NCI-H2196 treated with DMSO at 0.1 percent for 48 hours (cell line): ENCODE results near the gene ATP6V0B.

Experiments used
- DNase-seq: peaks from one replicate; lab custom pipeline; 2025; ENCODE audit not compliant: unreplicated experiment; lab: John Stamatoyannopoulos, UW

ATP6V0B gene

GRCh38 chr1:43968348-43968948 is 6.3 kb upstream of the ATP6V0B start:
- DNase-seq, result no peak

- DNase-seq, result no peak
Measured at GRCh38 chr1:43969416-43969745, 5.4 kb upstream of the ATP6V0B start.

GRCh38 chr1:43969746-43970466 is 4.9 kb upstream of the ATP6V0B start, which contains the start of gene DPH2:
DPH2 (plus strand) TSS chr1:43970010; CDS start chr1:43970176, 166 bp downstream.
- peak; percentile 93 for DNase-seq

DNA sequence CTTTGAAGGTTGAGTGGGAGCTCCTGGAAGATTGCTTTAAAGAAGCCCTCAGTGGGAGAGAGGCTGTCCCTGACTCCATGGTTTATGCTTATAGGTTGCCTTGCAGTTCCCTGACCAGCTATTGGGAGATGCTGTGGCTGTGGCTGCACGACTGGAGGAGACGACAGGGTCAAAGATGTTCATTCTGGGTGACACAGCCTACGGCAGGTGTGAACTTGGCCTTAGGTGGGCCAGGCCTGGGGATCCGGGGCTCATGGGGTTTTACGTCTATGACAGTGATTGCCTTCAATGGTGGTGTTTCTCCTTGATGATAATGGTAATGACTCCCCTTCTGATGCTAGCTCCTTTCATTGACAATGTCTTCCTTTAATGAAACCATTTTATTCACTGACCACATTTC is 4.3 kb upstream of the ATP6V0B start:
- DNase-seq, result no peak

DNA sequence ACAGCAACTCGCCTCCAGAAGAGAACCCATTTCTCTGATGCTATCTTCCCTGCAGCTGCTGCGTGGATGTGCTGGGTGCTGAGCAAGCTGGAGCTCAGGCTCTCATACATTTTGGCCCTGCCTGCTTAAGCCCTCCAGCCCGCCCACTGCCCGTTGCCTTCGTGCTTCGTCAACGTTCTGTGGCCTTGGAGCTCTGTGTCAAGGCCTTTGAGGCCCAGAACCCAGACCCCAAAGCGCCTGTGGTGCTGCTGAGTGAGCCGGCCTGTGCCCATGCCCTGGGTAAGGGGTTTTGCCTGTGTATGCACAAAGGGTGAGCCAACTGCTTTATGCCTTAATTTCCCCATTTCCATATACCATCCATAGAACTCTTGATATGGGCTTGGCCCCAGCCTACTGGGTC is 3.8 kb upstream of the ATP6V0B start:
- no peak for DNase-seq

DNA sequence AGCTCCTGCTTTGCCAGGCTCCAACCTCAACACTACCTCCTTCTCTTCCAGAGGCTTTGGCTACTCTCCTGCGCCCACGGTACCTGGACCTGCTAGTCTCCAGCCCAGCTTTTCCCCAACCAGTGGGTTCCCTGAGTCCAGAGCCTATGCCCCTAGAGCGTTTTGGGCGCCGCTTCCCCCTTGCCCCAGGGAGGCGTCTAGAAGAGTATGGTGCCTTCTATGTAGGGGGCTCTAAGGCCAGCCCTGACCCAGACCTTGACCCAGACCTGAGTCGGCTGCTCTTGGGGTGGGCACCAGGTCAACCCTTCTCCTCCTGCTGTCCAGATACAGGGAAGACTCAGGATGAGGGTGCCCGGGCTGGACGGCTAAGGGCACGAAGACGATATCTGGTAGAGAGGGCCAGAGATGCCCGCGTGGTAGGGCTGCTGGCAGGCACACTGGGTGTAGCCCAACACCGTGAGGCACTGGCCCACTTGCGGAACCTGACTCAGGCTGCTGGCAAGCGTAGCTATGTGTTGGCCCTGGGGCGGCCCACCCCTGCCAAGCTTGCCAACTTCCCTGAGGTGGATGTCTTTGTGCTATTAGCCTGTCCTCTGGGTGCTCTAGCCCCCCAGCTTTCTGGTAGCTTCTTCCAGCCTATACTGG is 3.3 kb upstream of the ATP6V0B start:
- DNase-seq, result no peak

DNA sequence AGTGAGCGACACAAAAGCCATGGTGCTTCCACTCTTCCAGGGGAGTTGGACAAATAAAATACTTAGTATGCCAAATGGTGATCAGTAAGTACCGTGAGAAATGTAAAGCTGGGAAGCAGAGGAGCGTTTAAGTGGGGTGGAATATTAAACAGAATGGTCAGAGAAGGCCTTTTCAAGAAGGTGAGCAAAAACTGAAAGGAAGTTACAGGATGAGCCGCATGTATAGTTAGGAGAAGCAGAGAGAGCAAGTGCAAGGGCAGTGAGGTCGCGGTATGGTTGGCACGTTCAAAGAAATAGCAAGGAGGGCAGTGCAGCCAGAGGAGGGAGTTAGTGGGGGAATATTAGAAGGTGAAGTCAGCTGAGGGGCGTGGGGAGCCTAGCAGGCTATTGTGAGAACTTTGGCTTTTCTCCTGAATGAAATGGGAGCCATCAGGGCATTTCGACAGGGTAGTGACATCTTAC is 748 bp upstream of the ATP6V0B start:
- no peak for DNase-seq

GRCh38 chr1:43975249-43975961 is 645 bp downstream of the ATP6V0B start:
- DNase-seq, result no peak

- no peak for DNase-seq
Measured at GRCh38 chr1:43976045-43976444, 1.3 kb downstream of the ATP6V0B start.

GRCh38 chr1:43976890-43977289 is 2.1 kb downstream of the ATP6V0B start:
- no peak for DNase-seq

GRCh38 chr1:43977376-43978263 is 2.9 kb downstream of the ATP6V0B start:
- DNase-seq, result no peak

- no peak for DNase-seq
Measured at GRCh38 chr1:43978264-43978550, 3.4 kb downstream of the ATP6V0B start.

- peak; percentile 39 for DNase-seq
Measured at GRCh38 chr1:43978551-43979260, 3.9 kb downstream of the ATP6V0B start, which contains the start of gene B4GALT2. B4GALT2 (plus strand) TSS chr1:43979210; CDS start chr1:43981161, 1,951 bp downstream.

GRCh38 chr1:43979261-43979527 is 4.4 kb downstream of the ATP6V0B start:
- DNase-seq, result no peak

GRCh38 chr1:43979528-43980254 is 4.9 kb downstream of the ATP6V0B start:
- no peak for DNase-seq

DNA sequence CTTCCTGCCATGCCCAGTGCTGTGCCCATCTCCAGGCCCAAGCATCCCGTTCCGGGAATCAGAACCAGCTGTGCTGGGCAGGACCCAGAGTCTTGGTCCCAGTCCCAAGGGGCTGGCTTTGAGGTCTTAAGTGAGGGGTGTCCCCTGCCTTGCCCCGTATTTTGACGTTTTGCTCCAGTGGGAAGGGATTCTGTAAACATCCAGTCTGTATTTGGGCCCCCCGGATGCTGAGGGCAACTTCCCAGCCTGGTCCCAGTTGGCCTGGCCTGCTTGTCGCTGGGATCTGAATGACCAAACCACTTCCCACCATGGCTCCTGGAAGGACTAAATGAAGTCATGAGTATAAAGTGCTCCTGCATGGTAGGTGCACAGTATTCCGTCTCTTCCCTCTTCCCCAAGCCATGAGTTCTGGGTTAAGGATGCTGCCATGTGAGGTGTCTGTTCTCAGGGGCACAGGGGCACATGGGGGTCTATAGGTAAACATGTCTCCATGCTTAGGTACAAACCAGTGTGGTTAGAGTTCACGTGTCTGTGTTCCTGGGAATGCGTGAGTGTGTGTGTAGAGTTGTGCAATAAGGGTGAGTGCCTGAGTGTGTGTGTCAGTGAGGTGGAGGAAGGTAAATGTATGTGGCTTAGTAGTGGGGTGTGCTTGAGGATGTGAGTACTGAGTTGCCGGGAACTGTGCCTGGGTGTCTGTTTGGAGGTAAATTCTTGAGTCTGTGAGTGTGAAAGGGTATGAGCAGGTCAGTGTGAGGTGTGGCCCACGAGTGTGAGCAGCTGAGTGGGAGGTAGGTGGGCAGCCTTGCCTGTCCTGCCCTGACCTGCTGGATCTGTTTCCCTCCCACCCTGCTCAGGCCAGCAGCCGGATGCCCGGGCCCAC is 5.7 kb downstream of the ATP6V0B start:
- DNase-seq, result no peak

DNA sequence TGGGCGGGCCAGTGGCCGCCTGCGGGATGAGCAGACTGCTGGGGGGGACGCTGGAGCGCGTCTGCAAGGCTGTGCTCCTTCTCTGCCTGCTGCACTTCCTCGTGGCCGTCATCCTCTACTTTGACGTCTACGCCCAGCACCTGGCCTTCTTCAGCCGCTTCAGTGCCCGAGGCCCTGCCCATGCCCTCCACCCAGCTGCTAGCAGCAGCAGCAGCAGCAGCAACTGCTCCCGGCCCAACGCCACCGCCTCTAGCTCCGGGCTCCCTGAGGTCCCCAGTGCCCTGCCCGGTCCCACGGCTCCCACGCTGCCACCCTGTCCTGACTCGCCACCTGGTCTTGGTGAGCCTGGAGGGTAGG is 6.4 kb downstream of the ATP6V0B start:
- no peak for DNase-seq

GRCh38 chr1:43981636-43982035 is 6.9 kb downstream of the ATP6V0B start:
- no peak for DNase-seq

- DNase-seq, result no peak
Measured at GRCh38 chr1:43982241-43982640, 7.5 kb downstream of the ATP6V0B start.
